ENCODE results near the gene DYNC2I2. TPM values are rescaled to one million over a fixed set of nuclear protein-coding genes. Genes with fewer than 3 reads are reported as not detected.

Gene DYNC2I2
- polyA plus RNA-seq, 10 donors, result 34.6 to 50.4 (median 42.3) TPM

DNA sequence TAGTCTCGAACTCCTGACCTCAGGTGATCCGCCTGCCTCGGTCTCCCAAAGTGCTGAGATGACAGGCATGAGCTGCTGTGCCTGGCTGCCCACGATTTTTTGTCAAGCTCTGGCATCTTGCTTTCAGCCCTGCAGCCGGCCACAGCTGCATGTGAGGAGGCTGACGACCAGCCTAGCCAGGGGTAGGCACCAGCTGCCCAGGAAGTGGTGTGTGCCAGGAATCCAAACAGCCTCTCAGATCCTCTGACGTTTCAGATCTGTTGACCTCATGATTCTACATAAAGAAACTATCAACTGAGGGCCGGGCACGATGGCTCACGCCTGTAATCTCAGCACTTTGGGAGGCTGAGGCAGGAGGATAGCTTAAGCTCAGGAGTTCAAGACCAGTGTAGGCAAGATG lies 19.0 kb downstream of the DYNC2I2 start:
- DNase-seq, result peak; percentile 51 to 73 (median 58)

DNA sequence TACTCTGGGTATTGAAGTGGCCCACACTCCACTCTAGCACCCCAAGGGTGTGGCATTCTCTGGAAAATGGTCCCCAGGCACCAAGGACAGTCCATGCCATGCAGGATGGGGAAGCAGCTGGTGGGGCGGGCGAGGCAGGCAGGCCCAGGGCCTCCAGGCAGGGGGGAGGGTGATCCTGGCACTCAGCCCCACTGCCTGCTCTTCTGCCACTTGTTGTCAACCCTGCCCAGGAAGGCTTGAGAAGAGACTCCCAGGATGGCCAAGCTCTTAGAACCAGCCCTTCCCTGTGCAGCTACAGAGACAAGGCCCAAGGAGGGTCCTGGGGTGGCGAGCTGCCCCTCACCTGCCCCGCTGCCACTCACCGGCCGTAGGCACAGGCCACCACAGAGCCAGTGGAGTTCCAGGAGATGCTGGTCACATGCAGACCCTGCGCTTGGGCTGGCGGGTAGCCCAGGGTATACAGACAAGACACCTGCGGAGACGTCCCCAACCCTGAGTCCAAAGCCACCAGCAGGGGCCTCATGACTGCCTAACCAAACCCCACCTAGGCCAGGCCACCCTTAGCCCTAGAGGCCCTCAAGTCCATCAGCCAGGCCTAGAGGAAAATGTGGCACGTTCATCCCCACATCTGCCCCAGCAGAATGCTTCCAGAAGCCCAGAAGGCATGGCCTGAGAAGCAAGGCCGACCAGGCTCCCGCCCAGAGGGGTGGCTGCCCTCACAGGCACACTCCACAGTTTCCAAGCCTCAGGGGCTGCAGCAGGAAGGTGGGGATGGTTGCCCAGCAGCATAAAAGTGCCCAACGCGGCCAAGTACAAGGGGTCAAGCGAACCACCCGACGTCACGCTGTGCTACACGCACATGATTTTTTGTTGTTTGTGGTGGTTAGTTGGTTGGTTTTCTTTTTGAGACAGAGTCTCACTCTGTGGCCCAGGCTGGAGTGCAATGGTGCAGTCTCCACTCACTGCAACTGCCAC lies 19.8 kb downstream of the DYNC2I2 start:
- peak in 2 of 3 donors; percentile 63 to 71 for DNase-seq

DNA sequence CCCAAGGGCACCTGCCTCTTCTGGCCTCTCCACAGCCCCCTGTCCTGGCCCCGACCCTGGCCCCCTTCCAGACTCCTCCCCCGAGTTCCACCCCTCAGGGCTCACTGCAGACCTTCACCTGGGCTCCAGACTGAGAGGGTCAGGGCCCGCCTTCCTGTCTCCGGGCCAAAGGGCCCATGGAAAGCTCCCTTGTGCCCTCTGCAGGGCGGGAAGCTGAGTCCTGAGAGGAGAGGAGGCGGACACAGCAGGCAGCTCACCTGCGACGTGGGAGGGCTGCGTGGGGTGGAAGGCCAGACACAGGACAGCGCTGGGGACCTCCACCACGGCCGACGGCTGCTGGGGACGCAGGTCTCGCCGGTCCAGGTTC lies 20.6 kb downstream of the DYNC2I2 start:
- DNase-seq, result peak in 2 of 3 donors; percentile 43 to 55

DNA sequence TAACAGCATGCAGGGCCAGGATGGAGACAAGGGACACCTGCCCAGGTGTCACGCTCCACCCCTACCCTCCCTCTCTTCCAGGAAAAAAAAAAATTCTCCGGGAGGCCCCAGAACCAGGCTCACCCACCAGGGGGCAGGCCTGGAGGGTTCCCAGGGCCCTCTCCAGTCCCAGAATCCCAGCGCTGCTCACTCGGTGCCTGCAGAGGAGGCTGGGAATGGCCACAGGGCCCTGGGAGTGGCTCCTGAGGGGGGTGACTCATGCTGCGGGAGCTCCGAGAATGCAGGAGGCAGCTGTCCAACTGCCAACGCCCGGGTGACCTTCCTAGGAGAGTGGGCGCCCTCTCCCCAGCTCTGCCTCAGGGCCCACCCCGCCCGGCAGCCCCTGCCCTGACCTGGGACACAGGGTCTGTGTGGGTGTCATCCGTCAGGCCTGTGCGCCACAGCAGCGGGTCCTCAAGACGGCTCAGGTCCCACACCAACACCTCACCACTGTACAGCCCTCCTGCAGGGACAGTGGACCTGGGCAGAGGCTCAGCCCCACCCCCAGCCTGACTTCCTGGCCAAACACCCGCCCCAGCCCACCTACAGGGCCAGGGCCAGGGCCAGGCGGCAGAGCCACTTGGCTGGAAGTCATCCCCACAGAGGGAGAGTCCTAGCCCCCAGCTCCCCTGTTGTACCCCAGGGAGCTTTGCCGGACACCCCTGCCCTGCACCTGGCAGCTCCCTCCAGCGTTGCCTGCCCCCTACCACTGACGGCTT lies 21.2 kb downstream of the DYNC2I2 start:
- DNase-seq, result peak; percentile 67 to 94 (median 76)

DNA sequence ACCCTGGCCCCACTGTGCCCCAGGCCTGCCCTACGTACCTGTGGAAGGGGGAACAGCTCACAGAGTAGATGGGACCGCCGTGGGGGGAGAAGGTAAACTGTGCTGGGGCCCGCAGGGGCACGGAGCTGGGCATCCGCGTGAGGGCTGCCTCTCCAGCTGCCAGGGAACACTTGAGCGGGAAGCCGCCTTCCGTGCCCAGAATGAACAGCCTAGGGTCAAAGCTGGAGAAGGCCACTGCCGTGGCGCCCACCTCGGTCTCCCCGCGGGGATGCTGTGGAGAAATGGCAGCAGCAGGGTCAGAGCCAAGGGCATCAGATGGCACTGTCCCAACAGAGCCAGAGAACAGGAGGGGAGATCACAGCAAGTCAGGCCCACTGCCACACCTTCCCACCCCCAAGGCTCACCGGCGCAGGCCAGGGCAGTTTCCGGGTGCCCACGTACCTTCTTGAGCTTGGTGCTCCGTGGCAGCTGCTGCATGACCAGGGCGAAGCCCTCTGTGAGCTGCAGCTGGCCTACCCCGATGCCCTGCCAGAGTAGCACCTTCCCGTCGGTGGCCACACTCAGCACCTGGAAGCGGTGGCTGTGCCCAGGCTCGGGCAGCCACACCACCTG lies 21.9 kb downstream of the DYNC2I2 start:
- no peak for DNase-seq

DNA sequence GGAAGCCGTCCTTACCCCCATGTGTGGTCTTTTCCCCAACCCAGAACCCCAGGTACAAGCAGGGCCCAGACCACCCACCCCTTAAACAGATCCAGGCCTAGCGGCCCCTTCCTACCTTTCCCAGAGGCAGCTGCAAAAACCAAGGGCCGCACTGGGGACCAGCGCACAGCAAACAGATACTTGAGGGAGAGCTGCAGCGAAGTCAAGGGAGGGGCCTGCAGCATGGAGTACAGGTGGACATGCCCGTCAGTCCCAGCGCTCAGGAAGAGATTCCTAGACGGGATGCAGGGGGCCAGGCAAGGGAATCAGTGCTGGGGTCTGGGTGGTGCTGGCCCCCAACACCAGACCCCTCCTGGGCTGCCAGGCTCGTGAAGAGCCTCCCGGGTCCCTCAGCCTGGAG lies 22.5 kb downstream of the DYNC2I2 start:
- DNase-seq, result no peak

DNA sequence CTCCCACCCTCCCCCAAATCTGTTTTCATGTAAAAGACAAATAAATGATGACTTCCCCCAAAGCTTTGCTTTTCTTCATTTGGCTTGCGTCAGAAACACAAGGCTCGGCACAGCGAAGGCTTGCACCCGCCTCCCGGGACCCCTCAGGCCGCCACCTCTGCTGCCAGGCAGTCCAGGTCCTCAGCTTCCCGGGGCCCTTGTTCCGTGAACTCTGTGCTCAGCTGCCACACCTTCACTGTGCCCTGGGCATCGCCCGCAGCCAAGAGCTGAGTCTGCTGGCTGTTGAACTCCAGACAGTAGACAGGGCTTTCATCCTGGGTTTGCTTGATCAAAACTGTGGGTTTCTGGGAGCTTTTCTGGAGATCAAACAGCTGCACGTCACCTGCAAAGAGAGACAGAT lies 23.0 kb downstream of the DYNC2I2 start:
- no peak for DNase-seq

DNA sequence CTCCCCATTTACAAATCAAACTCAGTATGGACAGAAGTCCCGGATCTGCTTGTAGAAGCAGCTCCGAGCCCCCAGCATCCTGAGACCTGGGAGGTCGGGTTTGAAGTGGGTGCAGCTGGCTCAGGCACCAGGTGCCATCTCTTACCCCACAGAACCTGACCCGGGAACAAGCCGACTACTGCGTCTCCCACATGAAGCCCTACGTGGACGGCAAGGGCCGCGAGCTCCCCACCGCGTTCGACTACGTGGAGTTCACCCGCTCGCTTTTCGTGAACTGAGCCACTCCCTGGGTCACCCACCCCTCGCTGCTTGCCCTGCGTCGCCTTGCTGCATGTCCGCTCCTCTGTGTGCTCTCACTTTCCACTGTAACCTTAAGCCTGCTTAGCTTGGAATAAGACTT lies 23.6 kb downstream of the DYNC2I2 start:
- no peak for DNase-seq

DNA sequence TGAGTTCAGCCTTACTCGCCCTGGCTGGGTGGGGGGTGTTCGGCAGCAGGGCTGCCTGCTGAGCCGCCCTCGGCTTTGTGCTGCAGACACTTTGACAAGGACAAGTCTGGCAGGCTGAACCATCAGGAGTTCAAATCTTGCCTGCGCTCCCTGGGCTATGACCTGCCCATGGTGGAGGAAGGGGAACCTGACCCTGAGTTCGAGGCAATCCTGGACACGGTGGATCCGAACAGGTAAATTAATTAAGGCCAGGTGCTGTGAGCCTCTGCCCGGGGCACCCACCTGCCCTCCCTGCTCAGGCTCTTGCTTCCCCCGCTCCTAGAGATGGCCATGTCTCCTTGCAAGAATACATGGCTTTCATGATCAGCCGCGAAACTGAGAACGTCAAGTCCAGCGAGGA lies 24.2 kb downstream of the DYNC2I2 start:
- no peak for DNase-seq

DNA sequence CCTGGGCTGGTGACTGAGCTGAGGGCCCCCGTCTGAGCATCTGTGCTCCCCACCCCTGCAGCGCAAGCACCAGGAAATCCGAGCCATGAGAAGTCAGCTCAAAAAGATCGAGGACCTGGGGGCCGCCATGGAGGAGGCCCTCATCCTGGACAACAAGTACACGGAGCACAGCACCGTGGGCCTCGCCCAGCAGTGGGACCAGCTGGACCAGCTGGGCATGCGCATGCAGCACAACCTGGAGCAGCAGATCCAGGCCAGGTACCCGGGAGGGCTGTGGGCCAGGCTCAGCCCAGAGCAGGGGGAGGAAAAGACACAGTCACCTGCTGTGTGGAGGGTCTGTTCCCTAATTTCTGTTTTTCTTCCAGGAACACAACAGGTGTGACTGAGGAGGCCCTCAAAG lies 24.6 kb downstream of the DYNC2I2 start:
- DNase-seq, result no peak

DNA sequence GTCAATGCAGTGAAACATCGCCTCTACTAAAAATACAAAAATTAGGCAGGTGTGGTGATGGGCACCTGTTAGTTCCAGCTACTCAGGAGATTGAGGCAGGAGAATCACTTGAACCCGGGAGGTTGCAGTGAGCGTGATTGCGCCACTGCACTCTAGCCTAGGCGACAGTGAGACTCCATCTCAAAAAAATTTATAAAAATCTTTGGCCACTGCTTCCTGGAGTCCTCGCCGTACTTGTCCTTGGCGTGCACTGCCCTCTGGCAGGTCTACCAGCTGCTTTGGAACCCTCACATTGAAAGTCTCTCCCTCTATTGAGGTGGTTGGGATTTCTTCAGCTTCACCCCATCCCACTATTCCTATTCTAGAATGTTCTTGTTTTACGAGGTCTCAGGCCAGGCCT lies 25.0 kb downstream of the DYNC2I2 start:
- DNase-seq, result no peak

DNA sequence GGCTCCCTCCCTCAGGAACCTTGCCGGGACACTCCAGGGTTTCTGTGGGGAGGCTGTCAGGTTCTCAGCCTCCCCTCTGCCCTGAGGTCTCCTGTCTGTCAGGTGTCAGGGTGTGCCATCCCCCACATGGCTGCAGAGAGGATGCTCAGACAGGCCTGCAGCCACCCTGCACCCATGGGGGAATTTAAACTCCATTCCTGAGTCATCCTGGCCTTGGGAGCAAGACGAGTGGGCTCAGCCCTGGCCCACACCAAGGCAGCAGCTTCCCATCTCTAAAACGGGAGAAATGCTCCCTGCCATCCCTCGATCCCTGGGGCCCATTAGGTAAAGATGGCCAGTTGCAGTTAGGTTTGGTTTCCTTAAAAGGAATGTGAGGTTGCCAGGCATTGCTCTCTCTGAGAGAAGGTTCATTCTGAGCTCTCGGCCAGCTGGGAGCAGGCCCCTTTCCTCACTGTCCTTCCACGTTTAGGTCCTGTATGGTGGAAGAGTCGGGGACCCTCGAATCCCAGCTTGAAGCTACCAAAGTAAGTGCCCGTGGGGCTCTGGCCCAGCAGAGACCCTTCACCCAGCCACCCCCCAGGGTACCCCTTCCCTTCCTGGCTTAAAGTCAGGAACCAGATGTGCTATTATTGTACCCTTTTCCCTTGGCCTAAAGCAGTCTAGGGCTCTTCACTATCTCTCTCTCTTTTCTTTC lies 26.6 kb downstream of the DYNC2I2 start:
- no peak for DNase-seq

DNA sequence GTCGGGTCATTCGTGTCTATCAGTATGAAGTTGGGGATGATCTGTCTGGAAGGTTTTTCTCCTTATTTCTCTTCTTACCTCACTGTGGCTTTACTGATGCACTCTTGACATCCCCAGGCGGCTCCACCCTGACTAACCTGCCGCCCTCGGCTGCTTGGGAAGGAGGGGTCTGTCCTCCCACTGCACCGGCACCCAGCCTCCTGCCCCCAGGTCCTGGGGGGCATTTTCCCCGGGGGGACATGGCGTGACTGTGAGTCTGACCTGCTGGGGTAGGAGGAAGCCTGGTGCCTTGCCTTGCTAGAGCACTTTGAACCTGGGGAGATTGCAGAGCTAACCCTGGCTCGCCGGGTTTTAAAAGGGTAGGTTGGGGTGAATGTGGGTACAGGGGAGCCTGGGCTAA lies 27.5 kb downstream of the DYNC2I2 start:
- no peak for DNase-seq

DNA sequence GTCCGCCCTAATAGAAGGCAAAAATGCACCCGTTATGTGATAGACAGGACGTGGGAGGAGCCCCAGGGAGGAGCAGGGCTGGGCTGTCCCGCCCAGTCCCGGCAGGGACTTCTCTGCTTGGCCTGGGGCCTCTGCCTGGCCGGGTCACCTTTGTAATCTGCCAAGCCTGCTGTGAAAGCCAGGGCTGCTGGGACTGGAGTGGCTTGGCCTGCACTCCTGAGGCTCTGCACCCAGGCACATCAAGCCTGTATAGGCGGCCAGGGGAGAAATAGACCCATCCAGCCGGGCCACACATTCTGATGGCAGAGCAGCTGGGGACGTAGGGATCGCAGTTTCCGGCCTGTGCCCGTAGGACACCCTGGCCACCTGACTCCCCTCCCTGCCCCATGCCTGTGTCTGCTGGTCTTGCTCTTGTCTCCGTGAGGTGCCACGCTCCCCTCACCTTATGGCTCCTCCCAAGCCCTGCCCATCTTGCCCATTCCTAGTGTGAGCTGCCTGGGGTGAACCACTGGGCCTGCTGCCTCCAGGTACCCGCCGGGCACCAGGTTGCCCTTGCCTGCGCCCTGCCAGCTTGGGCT lies 28.1 kb downstream of the DYNC2I2 start:
- no peak for DNase-seq

DNA sequence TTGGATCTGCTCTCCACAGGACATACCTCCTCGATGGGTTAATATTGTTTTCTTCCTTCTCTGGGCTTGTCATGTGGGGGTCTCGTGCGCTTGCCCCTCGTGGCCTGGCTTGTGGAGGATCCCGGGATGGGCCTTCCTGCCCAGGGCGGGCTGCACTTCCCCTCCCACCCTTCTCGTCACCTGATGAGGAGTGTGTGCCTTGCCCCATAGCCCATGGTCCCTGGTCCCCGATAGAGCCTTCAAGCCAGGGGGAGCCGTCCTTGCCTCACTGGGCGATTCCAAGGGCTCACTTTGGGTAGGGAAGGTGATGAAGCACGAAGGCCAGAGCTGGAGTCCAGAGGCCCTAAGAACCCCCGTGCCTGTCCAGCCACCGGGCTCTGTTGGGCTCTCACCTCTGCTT lies 28.7 kb downstream of the DYNC2I2 start:
- no peak for DNase-seq

DNA sequence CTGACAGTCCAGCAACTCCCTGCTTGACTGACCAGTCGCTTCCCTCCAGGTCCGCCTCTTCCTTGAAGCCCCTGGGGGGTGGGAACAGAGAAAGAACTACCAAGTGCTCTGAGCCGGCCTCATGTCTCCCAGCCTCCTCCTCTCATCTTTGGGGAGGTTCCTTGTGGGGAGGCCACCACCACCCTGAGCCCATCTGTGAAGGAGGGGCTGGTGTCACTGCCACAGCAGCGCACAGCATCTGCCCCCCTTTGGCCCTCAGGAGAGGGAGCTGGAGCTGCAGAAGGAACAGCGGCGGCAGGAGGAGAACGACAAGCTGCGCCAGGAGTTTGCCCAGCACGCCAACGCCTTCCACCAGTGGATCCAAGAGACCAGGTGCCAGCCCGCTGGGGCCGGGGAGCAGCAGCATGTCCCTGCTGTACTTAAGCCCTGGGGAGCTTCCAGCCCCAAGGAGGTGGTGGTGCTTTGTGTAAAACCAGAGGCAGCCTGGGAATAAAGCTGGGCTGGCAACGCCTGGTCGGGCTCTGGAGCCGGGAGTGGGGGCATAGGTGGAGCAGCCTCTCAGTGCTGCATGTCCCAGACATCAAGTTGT lies 29.4 kb downstream of the DYNC2I2 start:
- DNase-seq, result no peak

DNA sequence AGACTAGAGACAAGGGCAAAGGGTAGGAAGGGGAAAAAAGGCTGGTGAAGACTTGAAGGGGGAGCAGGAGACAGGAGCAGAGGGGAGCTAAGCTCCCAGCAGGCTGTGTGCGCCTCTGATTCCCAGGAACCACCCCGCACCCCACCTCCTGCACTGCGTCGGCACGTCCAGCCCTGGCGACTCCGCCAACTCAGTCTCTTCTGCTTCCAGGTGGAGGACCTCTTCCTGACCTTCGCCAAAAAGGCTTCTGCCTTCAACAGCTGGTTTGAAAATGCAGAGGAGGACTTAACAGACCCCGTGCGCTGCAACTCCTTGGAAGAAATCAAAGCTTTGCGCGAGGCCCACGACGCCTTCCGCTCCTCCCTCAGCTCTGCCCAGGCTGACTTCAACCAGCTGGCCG lies 30.5 kb downstream of the DYNC2I2 start:
- no peak for DNase-seq

DNA sequence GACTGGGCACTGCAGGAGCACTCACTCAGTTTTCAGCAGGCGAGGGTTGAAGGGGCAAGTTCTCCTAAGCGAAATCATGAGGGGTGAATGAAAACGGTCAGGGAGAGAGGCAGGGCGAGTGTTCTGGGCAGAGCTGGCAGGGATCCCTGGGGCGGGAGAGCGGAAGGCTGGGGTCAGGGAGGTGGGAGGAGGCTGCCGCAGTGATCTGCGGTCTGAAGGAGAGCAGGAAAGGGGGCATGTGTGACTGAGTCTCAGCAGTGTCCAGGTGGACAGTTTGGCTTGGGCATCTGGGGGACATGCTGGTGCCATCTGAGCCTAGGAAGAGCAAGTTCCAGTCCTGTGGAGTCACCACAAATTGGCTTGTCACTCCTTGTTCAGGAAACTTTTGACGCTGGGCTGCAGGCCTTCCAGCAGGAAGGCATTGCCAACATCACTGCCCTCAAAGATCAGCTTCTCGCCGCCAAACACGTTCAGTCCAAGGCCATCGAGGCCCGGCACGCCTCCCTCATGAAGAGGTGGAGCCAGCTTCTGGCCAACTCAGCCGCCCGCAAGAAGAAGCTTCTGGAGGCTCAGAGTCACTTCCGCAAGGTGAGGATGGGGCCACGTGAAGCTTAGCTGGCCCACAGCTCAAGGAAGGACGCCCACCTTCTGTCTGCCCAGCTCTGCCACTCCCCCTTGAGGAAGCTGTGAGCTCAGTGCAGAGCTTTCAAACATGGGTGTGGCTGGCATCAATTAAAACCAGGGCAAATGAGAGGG lies 31.1 kb downstream of the DYNC2I2 start:
- no peak for DNase-seq

DNA sequence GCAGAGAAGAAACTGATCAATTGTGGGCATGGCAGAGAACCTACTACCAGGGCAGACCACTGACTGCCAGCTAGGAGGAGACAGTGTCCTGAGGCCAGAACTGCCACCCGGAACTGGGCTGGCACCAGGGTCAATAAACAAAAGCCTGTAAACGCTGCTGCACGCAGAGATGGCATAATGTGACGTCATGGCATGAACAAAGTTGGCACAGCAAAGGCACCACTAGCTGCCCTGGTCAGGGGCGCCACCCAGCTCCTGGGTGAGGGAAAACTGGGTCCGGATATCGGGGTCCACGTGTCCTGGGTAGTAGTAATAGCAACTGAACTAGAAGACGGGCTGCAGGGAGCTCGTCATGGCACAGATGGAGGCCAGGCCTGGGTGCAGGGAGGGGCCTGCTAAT lies 32.1 kb downstream of the DYNC2I2 start:
- no peak for DNase-seq

DNA sequence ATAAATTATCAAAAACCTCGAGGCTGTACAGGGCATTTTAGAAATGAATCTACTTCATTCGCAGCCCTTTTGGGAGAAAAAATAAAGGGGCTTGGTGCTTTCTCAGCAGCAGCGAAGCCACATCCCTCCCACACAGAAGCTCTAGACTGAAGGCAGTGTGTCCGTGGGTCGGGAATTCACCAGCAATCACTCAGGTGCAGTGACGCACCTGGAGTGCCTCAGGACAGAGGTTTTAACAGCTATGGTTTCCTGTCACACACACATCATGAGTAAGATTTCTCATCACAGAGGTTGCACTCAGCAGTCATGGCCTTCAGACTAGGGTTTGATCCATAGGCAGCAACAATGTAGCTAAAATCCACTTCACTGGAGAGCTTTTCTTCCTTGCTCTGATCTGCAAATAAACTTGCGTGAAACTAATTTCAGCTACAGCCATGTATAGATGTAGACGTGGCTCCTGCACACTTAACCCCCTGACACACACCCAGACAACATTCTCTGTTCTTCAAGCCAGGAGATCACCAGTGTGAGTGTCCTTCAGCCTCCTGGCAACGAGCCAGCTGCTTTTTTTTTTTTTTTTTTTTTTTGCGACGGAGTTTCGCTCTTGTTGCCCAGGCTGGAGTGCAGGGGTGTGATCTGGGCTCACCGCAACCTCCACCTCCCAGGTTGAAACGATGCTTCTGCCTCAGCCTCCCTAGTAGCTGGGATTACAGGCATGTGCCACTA lies 34.8 kb downstream of the DYNC2I2 start:
- DNase-seq, result no peak

Data from muscle of back (tissue), 11 donors.